H1 (cell line): ENCODE measurements around the gene PLCB4. TPM values are rescaled to one million over a fixed set of nuclear protein-coding genes. Genes with fewer than 3 reads are reported as not detected.

Experiments
- CTCF ChIA-PET: fragments of 300-600 bp; sonication (Branson Sonifier 250); formaldehyde crosslinking; loops from one replicate; lab custom pipeline; 2021; ENCODE audit not compliant: partially characterized antibody; lab: Charles Lee
- POLR2A ChIA-PET: fragments of 300-600 bp; sonication (Branson Sonifier 250); formaldehyde crosslinking; loops from one replicate; lab custom pipeline; 2021; ENCODE audit warnings: inconsistent platforms; ENCODE audit not compliant: partially characterized antibody; lab: Charles Lee
- DNase-seq, 2 experiments: peaks; one replicate each; pipeline versions ENCODE4 v3.0.0 to v3.0.0-alpha.2; 2010 to 2022; ENCODE audit warnings: low spot score in 2 of 2, low read depth in 1 of 2, mixed read lengths in 1 of 2
- FAIRE-seq: peaks from 2 replicates; lab custom pipeline; 2011; peaks lifted over from hg19 to GRCh38; lab: Jason Lieb, UNC
- H2AFZ ChIP-seq: 2 replicates; pipeline ENCODE4 v1.8.1; 2012; ENCODE audit warnings: low read length, inconsistent platforms
- H2AK5ac ChIP-seq: 2 replicates; pipeline ENCODE4 v1.6.1; 2013; ENCODE audit warnings: low read depth, low read length
- H2BK120ac ChIP-seq: replicated peaks from 2 replicates; pipeline ENCODE3; 2013; ENCODE audit warnings: low read depth, low read length, inconsistent platforms
- H2BK12ac ChIP-seq: 2 replicates; pipeline ENCODE4 v1.6.1; 2013; ENCODE audit warnings: low read depth, low read length
- H2BK15ac ChIP-seq: 2 replicates; pipeline ENCODE4 v1.6.1; 2013; ENCODE audit warnings: low read length
- H2BK20ac ChIP-seq: 2 replicates; pipeline ENCODE4 v1.6.1; 2013; ENCODE audit warnings: low read length
- H2BK5ac ChIP-seq: 2 replicates; pipeline ENCODE4 v1.6.1; 2013; ENCODE audit warnings: low read depth, low read length
- H3K14ac ChIP-seq: 2 replicates; pipeline ENCODE4 v1.6.1; 2013; ENCODE audit warnings: inconsistent platforms; ENCODE audit not compliant: insufficient read length
- H3K18ac ChIP-seq: 2 replicates; pipeline ENCODE4 v1.6.1; 2013; ENCODE audit warnings: low read length; ENCODE audit errors: extremely low read depth
- H3K23ac ChIP-seq: 2 replicates; pipeline ENCODE4 v1.6.1; 2013; ENCODE audit warnings: inconsistent platforms; ENCODE audit not compliant: insufficient read length
- H3K23me2 ChIP-seq: 2 replicates; pipeline ENCODE4 v1.6.1; 2013; ENCODE audit warnings: low read depth, low read length
- H3K27ac ChIP-seq: 2 replicates; pipeline ENCODE4 v1.6.1; 2011; ENCODE audit warnings: low read depth, low read length, inconsistent platforms
- H3K27me3 ChIP-seq, 4 experiments: replicated peaks in 1 of 4; 1 replicate in 1 of 4; 2 replicates in 3 of 4; pipeline versions ENCODE4 v1.6.1 to v1.8.1; 2011 to 2013; ENCODE audit warnings: low read length in 3 of 4, mild to moderate bottlenecking in 3 of 4, inconsistent platforms in 2 of 4, mixed read lengths in 2 of 4, moderate library complexity in 1 of 4; ENCODE audit not compliant: control insufficient read depth in 3 of 4, insufficient read depth in 3 of 4; ENCODE audit errors: extremely low read depth in 1 of 4
- H3K36me3 ChIP-seq, 4 experiments: 2 replicates each; pipeline versions ENCODE4 v1.6.1 to v1.8.1; 2011 to 2013; ENCODE audit warnings: mild to moderate bottlenecking in 4 of 4, low read length in 3 of 4, moderate library complexity in 2 of 4, control low read depth in 1 of 4, inconsistent platforms in 1 of 4; ENCODE audit not compliant: insufficient read depth in 4 of 4, control insufficient read depth in 2 of 4
- H3K4ac ChIP-seq: replicated peaks from 2 replicates; pipeline ENCODE3; 2013; ENCODE audit warnings: low read length, low read depth, mixed read lengths, inconsistent platforms; ENCODE audit not compliant: insufficient read length
- H3K4me1 ChIP-seq, 4 experiments: replicated peaks in 1 of 4; 1 replicate in 1 of 4; 2 replicates in 3 of 4; pipeline versions ENCODE4 v1.6.1 to v1.8.1; 2011 to 2013; ENCODE audit warnings: low read length in 3 of 4, inconsistent platforms in 2 of 4, mixed read lengths in 1 of 4; ENCODE audit not compliant: insufficient read depth in 4 of 4, control insufficient read depth in 3 of 4
- H3K4me2 ChIP-seq, 2 experiments: 2 replicates each; pipeline versions ENCODE4 v1.6.1 to v1.8.1; 2011 to 2013; ENCODE audit warnings: low read depth in 2 of 2, low read length in 2 of 2, control low read depth in 1 of 2, inconsistent platforms in 1 of 2, mild to moderate bottlenecking in 1 of 2; ENCODE audit not compliant: insufficient read depth in 1 of 2
- H3K4me3 ChIP-seq, 4 experiments: fragments of 200-600, 300-600 bp in 1 of 4; sonication (generic), shearing (Covaris generic), sonication (Bioruptor Twin) in 1 of 4; 2 replicates each; pipeline versions ENCODE4 v1.5.1 to v1.8.1; 2011 to 2016; ENCODE audit warnings: low read length in 4 of 4, low read depth in 3 of 4, control low read depth in 2 of 4, inconsistent platforms in 2 of 4, mild to moderate bottlenecking in 2 of 4, mixed read lengths in 1 of 4, moderate library complexity in 1 of 4; ENCODE audit not compliant: insufficient read depth in 2 of 4; ENCODE audit errors: extremely low read depth in 1 of 4
- H3K56ac ChIP-seq: replicated peaks from 2 replicates; pipeline ENCODE3; 2013; ENCODE audit warnings: low read depth, mild to moderate bottlenecking, mixed read lengths, low read length, inconsistent platforms; ENCODE audit not compliant: insufficient read length
- H3K79me1 ChIP-seq: 2 replicates; pipeline ENCODE4 v1.6.1; 2013; ENCODE audit warnings: low read depth, low read length, control low read depth
- H3K79me2 ChIP-seq, 2 experiments: 2 replicates each; pipeline versions ENCODE4 v1.6.1 to v1.8.1; 2012 to 2013; ENCODE audit warnings: low read length in 2 of 2, mild to moderate bottlenecking in 2 of 2, inconsistent platforms in 1 of 2; ENCODE audit not compliant: insufficient read depth in 2 of 2, control insufficient read depth in 1 of 2
- H3K9ac ChIP-seq, 4 experiments: replicated peaks in 1 of 4; 1 replicate in 1 of 4; 2 replicates in 3 of 4; pipeline versions ENCODE4 v1.6.1 to v1.8.1; 2011 to 2013; ENCODE audit warnings: low read depth in 3 of 4, low read length in 3 of 4, control low read depth in 2 of 4, mild to moderate bottlenecking in 2 of 4, moderate library complexity in 2 of 4, inconsistent platforms in 1 of 4; ENCODE audit errors: extremely low read depth in 1 of 4
- H3K9me3 ChIP-seq, 2 experiments: 2 replicates each; pipeline versions ENCODE4 v1.6.1 to v1.8.1; 2012 to 2013; ENCODE audit warnings: mild to moderate bottlenecking in 2 of 2, moderate library complexity in 2 of 2, control low read depth in 1 of 2, inconsistent platforms in 1 of 2, low read depth in 1 of 2, low read length in 1 of 2, mixed read lengths in 1 of 2; ENCODE audit not compliant: insufficient read depth in 2 of 2
- H4K20me1 ChIP-seq, 2 experiments: replicated peaks in 1 of 2; 2 replicates each; pipeline versions ENCODE3 to v1.8.1; 2011 to 2013; ENCODE audit warnings: inconsistent platforms in 2 of 2, low read length in 2 of 2, mild to moderate bottlenecking in 1 of 2; ENCODE audit not compliant: insufficient read depth in 2 of 2, control insufficient read depth in 1 of 2
- H4K5ac ChIP-seq: 2 replicates; pipeline ENCODE4 v1.6.1; 2013; ENCODE audit warnings: low read length, low read depth, mixed read lengths, inconsistent platforms; ENCODE audit not compliant: insufficient read length
- H4K8ac ChIP-seq: 2 replicates; pipeline ENCODE4 v1.8.0; 2013; ENCODE audit warnings: mild to moderate bottlenecking, moderate library complexity, low read length, inconsistent platforms; ENCODE audit not compliant: insufficient read depth; ENCODE audit errors: extremely low read depth
- H4K91ac ChIP-seq: replicated peaks from 2 replicates; pipeline ENCODE3; 2013; ENCODE audit warnings: low read length, mixed read lengths, inconsistent platforms; ENCODE audit not compliant: insufficient read length
- ATF2 ChIP-seq: IDR thresholded peaks from 2 replicates; pipeline ENCODE4 v1.6.1; 2012; ENCODE audit warnings: low read length, inconsistent platforms
- BACH1 ChIP-seq: IDR thresholded peaks from 2 replicates; pipeline ENCODE4 v1.6.1; 2012; ENCODE audit warnings: low read length, improper control_type of control experiment
- BRCA1 ChIP-seq: IDR thresholded peaks from 2 replicates; pipeline ENCODE4 v1.6.1; 2012; ENCODE audit warnings: low read depth, low read length, improper control_type of control experiment
- CTCF ChIP-seq, 3 experiments: IDR thresholded peaks; 1 replicate in 2 of 3; 2 replicates in 1 of 3; pipeline versions ENCODE4 v1.5.1 to v1.6.1; 2011; ENCODE audit warnings: low read length in 3 of 3, mild to moderate bottlenecking in 3 of 3, inconsistent platforms in 2 of 3, low read depth in 1 of 3, moderate library complexity in 1 of 3; ENCODE audit not compliant: insufficient read depth in 1 of 3; ENCODE audit errors: control extremely low read depth in 1 of 3
- EP300 ChIP-seq, 2 experiments: IDR thresholded peaks; 1 replicate in 1 of 2; 2 replicates in 1 of 2; pipeline ENCODE4 v1.6.1; 2011 to 2012; ENCODE audit warnings: low read depth in 2 of 2, low read length in 2 of 2, mild to moderate bottlenecking in 2 of 2, borderline replicate concordance in 1 of 2, inconsistent platforms in 1 of 2, moderate library complexity in 1 of 2
- NANOG ChIP-seq: IDR thresholded peaks from 2 replicates; pipeline ENCODE4 v1.6.1; 2011; ENCODE audit warnings: low read length, low read depth, mild to moderate bottlenecking, inconsistent platforms; ENCODE audit not compliant: insufficient read depth, poor library complexity, severe bottlenecking
- TAF7 ChIP-seq: optimal IDR thresholded peaks from 2 replicates; pipeline ENCODE3; 2011; ENCODE audit warnings: low read depth, mild to moderate bottlenecking, inconsistent platforms, low read length, moderate library complexity, borderline replicate concordance
- WGBS, 2 experiments: shearing (Covaris generic) in 1 of 2; methylation state at CpG; one replicate each; pipeline versions ENCODE4 v1.1.6 to v1.1.7; 2013 to 2015; ENCODE audit warnings: low lambda C conversion rate in 2 of 2, mixed read lengths in 2 of 2, inconsistent platforms in 1 of 2, low coverage in 1 of 2, missing lambda C conversion rate in 1 of 2; ENCODE audit not compliant: insufficient replicate concordance in 2 of 2, insufficient coverage in 1 of 2, insufficient read length in 1 of 2; ENCODE audit errors: extremely low coverage in 1 of 2, missing lambda C conversion rate in 1 of 2; 5-methylcytosine and 5-hydroxymethylcytosine counted together
- polyA plus RNA-seq, 7 experiments: library from polyadenylated mRNA; depleted of rRNA in 3 of 7; stranded (reverse) in 5 of 7; unstranded in 2 of 7; fragments of >200 nt in 5 of 7; fragments of 200-250 nt in 2 of 7; gene quantifications; 1 replicate in 5 of 7; 2 replicates in 1 of 7; 4 replicates in 1 of 7; pipeline versions ENCODE4 v1.2.1 to v1.2.3, GENCODE V29; 2011 to 2013; ENCODE audit warnings: missing spikeins in 2 of 7, mixed read lengths in 2 of 7
- total RNA-seq: library from RNA; stranded (reverse); fragmentation: NEBNext Ultra II Directional; extraction: Animal tissue kit (Norgen Biotek cat#: 25700); gene quantifications from 2 replicates; pipeline ENCODE4 v1.2.1, GENCODE V29; 2021

Gene PLCB4
- total and polyA plus RNA-seq, 2 of the 8 experiments (the other 6 are each of a cell fraction or from before 2014, with no cell fraction given): 3.2 to 14.1 TPM

- Histone ChIP-seq H3K27ac (no peak overlapping the region), H4K91ac (no peak overlapping the region), H2BK120ac (no peak overlapping the region), H3K56ac (no peak overlapping the region), H3K23me2 (no peaks in the 10 kb centered on the region), H4K20me1 (no peaks in the 10 kb centered on the region), H2BK12ac (no peak overlapping the region), H3K4me3 (no peak overlapping the region), H2BK15ac (no peak overlapping the region), H3K14ac (no peak overlapping the region), H3K27me3 (peaks cover 0 to 4% (median 2%) of the 10 kb centered on the region in 4 experiments; a peak in 1 of 7 replicates), H4K5ac (no peak overlapping the region), H3K4me2 (no peak overlapping the region), H2AK5ac (no peak overlapping the region), H3K4me1 (no peaks in the 10 kb centered on the region; a peak in 1 of 7 replicates), H3K79me1 (no peaks in the 10 kb centered on the region), H2BK20ac (no peak overlapping the region), H3K79me2 (no peaks in the 10 kb centered on the region), H2BK5ac (no peak overlapping the region), H3K23ac (no peak overlapping the region), H3K4ac (no peak overlapping the region), H3K9ac (no peak overlapping the region), H3K18ac (no peak overlapping the region), H4K8ac (no peak overlapping the region), H3K9me3 (no peaks in the 10 kb centered on the region; a peak in 1 of 4 replicates), H2AFZ (no peak overlapping the region), H3K36me3 (no peaks in the 10 kb centered on the region)
- WGBS, 2 experiments: 84% methylated on average over 5 of the region's 5 CpGs; no CpG with 5 or more reads in 1 of the 2 experiments
- FAIRE-seq (no peak), DNase-seq (no peak)
- ChIA-PET POLR2A (no interaction called here), CTCF (interaction anchor here (0.9 to 2.3 kb wide), 8 partner anchors 19 to 118 kb away, joined by 3 to 9 read pairs (median 6); no protein-coding TSS in a partner anchor)
- TF ChIP-seq NANOG: no peak
- TF ChIP-seq CTCF (IDR thresholded peaks at IDR 0.05; ENCODE audit: control extremely low read depth in 1 of 3, insufficient read depth in 1 of 3, low read depth in 1 of 3, low read length in 3 of 3): no peak
- no peak for TF ChIP-seq ATF2
- no peak for TF ChIP-seq BRCA1
- no peak for TF ChIP-seq TAF7
- no peak for TF ChIP-seq BACH1
- no peak for TF ChIP-seq EP300 (IDR thresholded peaks at IDR 0.05; ENCODE audit: borderline replicate concordance in 1 of 2, low read depth in 2 of 2, low read length in 2 of 2)
Measured at GRCh38 chr20:9499126-9499899, 430.4 kb downstream of the PLCB4 start.
